ENCODE data around the gene KSR2.

- no peak for TF ChIP-seq POLR2A (IDR thresholded peaks at IDR 0.05)
- TF ChIP-seq, protein P1, sequence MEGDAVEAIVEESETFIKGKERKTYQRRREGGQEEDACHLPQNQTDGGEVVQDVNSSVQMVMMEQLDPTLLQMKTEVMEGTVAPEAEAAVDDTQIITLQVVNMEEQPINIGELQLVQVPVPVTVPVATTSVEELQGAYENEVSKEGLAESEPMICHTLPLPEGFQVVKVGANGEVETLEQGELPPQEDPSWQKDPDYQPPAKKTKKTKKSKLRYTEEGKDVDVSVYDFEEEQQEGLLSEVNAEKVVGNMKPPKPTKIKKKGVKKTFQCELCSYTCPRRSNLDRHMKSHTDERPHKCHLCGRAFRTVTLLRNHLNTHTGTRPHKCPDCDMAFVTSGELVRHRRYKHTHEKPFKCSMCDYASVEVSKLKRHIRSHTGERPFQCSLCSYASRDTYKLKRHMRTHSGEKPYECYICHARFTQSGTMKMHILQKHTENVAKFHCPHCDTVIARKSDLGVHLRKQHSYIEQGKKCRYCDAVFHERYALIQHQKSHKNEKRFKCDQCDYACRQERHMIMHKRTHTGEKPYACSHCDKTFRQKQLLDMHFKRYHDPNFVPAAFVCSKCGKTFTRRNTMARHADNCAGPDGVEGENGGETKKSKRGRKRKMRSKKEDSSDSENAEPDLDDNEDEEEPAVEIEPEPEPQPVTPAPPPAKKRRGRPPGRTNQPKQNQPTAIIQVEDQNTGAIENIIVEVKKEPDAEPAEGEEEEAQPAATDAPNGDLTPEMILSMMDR (IDR thresholded peaks at IDR 0.05), result no peak
- no peak for TF ChIP-seq EP300 (IDR thresholded peaks at IDR 0.05; ENCODE audit: low read depth)
- no peak for TF ChIP-seq POLR2AphosphoS5 (IDR thresholded peaks at IDR 0.05)
Measured at GRCh38 chr12:117662220-117662619, 306.6 kb downstream of the KSR2 start.
